Esophagus muscularis mucosa (tissue), 4 donors: Measurements from ENCODE around the gene LGALS9B. TPM values are rescaled to one million over a fixed set of nuclear protein-coding genes. Genes with fewer than 3 reads are reported as not detected.
"Not testable (repeated sequence)": the region's sequence is repeated elsewhere in the genome, so short reads cannot be mapped to it uniquely, and the experiment has no call there.

ENCODE experiments used
- DNase-seq: peaks from one replicate; pipeline ENCODE4 v3.0.0-alpha.2; 2017; ENCODE audit errors: extremely low spot score
- H3K27ac ChIP-seq, 4 donors: fragments of 200-600 bp; sonication (generic); replicated peaks in 1 of 4; 1 replicate in 3 of 4; 2 replicates in 1 of 4; pipeline ENCODE4 v1.5.1; 2016 to 2019; ENCODE audit warnings: mild to moderate bottlenecking in 1 of 4
- H3K27me3 ChIP-seq, 4 donors: fragments of 200-600 bp; sonication (generic); one replicate each; pipeline versions ENCODE4 v1.5.1 to v1.6.0; 2016 to 2019
- H3K36me3 ChIP-seq, 4 donors: fragments of 200-600 bp; sonication (generic); one replicate each; pipeline ENCODE4 v1.5.1; 2016 to 2019
- H3K4me1 ChIP-seq, 4 donors: fragments of 200-600 bp; sonication (generic); one replicate each; pipeline ENCODE4 v1.5.1; 2016 to 2019
- H3K4me3 ChIP-seq, 4 donors: fragments of 200-600 bp; sonication (generic); 1 replicate in 2 of 4; 2 replicates in 2 of 4; pipeline ENCODE4 v1.5.1; 2016 to 2019; ENCODE audit warnings: mild to moderate bottlenecking in 4 of 4, moderate library complexity in 1 of 4
- H3K9me3 ChIP-seq, 4 donors: fragments of 200-600 bp; sonication (generic); 1 replicate in 3 of 4; 2 replicates in 1 of 4; pipeline ENCODE4 v1.5.1; 2016 to 2019
- whole genome bisulfite sequencing: methylation state at CpG from one replicate; pipeline ENCODE4 v1.1.5; 2018; 5-methylcytosine and 5-hydroxymethylcytosine counted together
- intact Hi-C: fragments of 100-400 bp; cut with DNase I; formaldehyde crosslinking; loops from one replicate; pipeline ENCODE4 v1.15.1; 2023
- total RNA-seq, 4 donors: library from RNA; depleted of rRNA; stranded (reverse); fragments of >200 nt; gene quantifications; one replicate each; pipeline versions ENCODE4 v1.1.0 to v1.2.1, GENCODE V29; 2016

Gene LGALS9B
- not detected for total RNA-seq

GRCh38 chr17:20467447-20467846 lies at the start of gene LGALS9B:
TSS of gene LGALS9B (minus strand) at chr17:20467539. CDS start at chr17:20467470, 69 bp downstream.
- H3K4me3 ChIP-seq, intact Hi-C loops: not testable (repeated sequence)

GRCh38 chr17:20516986-20517385 lies 49.6 kb upstream of the LGALS9B start:
- WGBS: 83% methylated on average over 1 of the region's 17 CpGs
- H3K9me3 ChIP-seq, intact Hi-C loops: not testable (repeated sequence)

More at GRCh38 chr17:20467447-20467846, at the start of gene LGALS9B:
- DNase-seq, H3K27me3 ChIP-seq, H3K4me1 ChIP-seq, H3K9me3 ChIP-seq, H3K27ac ChIP-seq, H3K36me3 ChIP-seq: not testable (repeated sequence)
- WGBS: no CpG with 5 or more reads among the region's 4 CpGs

GRCh38 chr17:20515099-20515498 lies 47.8 kb upstream of the LGALS9B start:
- intact Hi-C loops, DNase-seq, H3K27ac ChIP-seq, H3K4me1 ChIP-seq, H3K4me3 ChIP-seq, H3K36me3 ChIP-seq, H3K27me3 ChIP-seq, H3K9me3 ChIP-seq: not testable (repeated sequence)
- WGBS: 81% methylated on average over 3 of the region's 10 CpGs

More at GRCh38 chr17:20516986-20517385, 49.6 kb upstream of the LGALS9B start:
- not testable (repeated sequence) for H3K27ac ChIP-seq, DNase-seq, H3K4me3 ChIP-seq, H3K27me3 ChIP-seq, H3K4me1 ChIP-seq, H3K36me3 ChIP-seq

GRCh38 chr17:20513539-20513938 lies 46.2 kb upstream of the LGALS9B start:
- WGBS: no CpG with 5 or more reads among the region's 9 CpGs
- H3K9me3 ChIP-seq, H3K27ac ChIP-seq, H3K36me3 ChIP-seq, DNase-seq, intact Hi-C loops, H3K4me3 ChIP-seq, H3K27me3 ChIP-seq, H3K4me1 ChIP-seq: not testable (repeated sequence)

GRCh38 chr17:20512378-20512777 lies 45.0 kb upstream of the LGALS9B start:
- WGBS: no CpG with 5 or more reads among the region's 18 CpGs
- not testable (repeated sequence) for H3K27ac ChIP-seq, H3K4me1 ChIP-seq

GRCh38 chr17:20511778-20512177 lies 44.4 kb upstream of the LGALS9B start:
- H3K9me3 ChIP-seq, intact Hi-C loops, H3K27ac ChIP-seq, H3K4me1 ChIP-seq, H3K36me3 ChIP-seq, DNase-seq, H3K4me3 ChIP-seq, H3K27me3 ChIP-seq: not testable (repeated sequence)
- no CpG with 5 or more reads among the region's 8 CpGs for WGBS

More at GRCh38 chr17:20512378-20512777, 45.0 kb upstream of the LGALS9B start:
- H3K36me3 ChIP-seq, H3K27me3 ChIP-seq, DNase-seq, H3K4me3 ChIP-seq, H3K9me3 ChIP-seq, intact Hi-C loops: not testable (repeated sequence)

GRCh38 chr17:20505333-20505732 lies 38.0 kb upstream of the LGALS9B start:
- WGBS: no CpG with 5 or more reads among the region's 16 CpGs
- DNase-seq, H3K9me3 ChIP-seq, H3K36me3 ChIP-seq, H3K4me1 ChIP-seq, intact Hi-C loops, H3K27me3 ChIP-seq, H3K4me3 ChIP-seq, H3K27ac ChIP-seq: not testable (repeated sequence)

GRCh38 chr17:20504388-20505066 lies 37.2 kb upstream of the LGALS9B start:
- H3K4me3 ChIP-seq, H3K27me3 ChIP-seq, H3K36me3 ChIP-seq, DNase-seq, H3K9me3 ChIP-seq, intact Hi-C loops, H3K27ac ChIP-seq, H3K4me1 ChIP-seq: not testable (repeated sequence)
- no CpG with 5 or more reads among the region's 11 CpGs for WGBS

- DNase-seq, H3K27me3 ChIP-seq, H3K36me3 ChIP-seq, H3K9me3 ChIP-seq, H3K4me3 ChIP-seq, H3K4me1 ChIP-seq, H3K27ac ChIP-seq, intact Hi-C loops: not testable (repeated sequence)
- 70% methylated on average over 2 of the region's 11 CpGs for WGBS
Measured at GRCh38 chr17:20501896-20502295, 34.6 kb upstream of the LGALS9B start.

- H3K4me1 ChIP-seq, DNase-seq, H3K9me3 ChIP-seq, H3K27me3 ChIP-seq, H3K36me3 ChIP-seq, H3K4me3 ChIP-seq, H3K27ac ChIP-seq, intact Hi-C loops: not testable (repeated sequence)
- 78% methylated on average over 4 of the region's 4 CpGs for WGBS
Measured at GRCh38 chr17:20500346-20500745, 33.0 kb upstream of the LGALS9B start.

GRCh38 chr17:20495420-20495819 lies 28.1 kb upstream of the LGALS9B start:
- H3K36me3 ChIP-seq, intact Hi-C loops, H3K27me3 ChIP-seq, H3K27ac ChIP-seq, H3K4me3 ChIP-seq, H3K9me3 ChIP-seq, H3K4me1 ChIP-seq, DNase-seq: not testable (repeated sequence)
- WGBS: no CpG with 5 or more reads among the region's 5 CpGs

- H3K9me3 ChIP-seq, H3K27ac ChIP-seq, H3K4me1 ChIP-seq, H3K4me3 ChIP-seq, intact Hi-C loops, DNase-seq, H3K36me3 ChIP-seq, H3K27me3 ChIP-seq: not testable (repeated sequence)
- whole genome bisulfite sequencing: 93% methylated on average over 3 of the region's 9 CpGs
Measured at GRCh38 chr17:20494735-20495134, 27.4 kb upstream of the LGALS9B start.

- DNase-seq, H3K4me1 ChIP-seq, H3K9me3 ChIP-seq, H3K36me3 ChIP-seq, H3K4me3 ChIP-seq, H3K27ac ChIP-seq, intact Hi-C loops, H3K27me3 ChIP-seq: not testable (repeated sequence)
- no CpG with 5 or more reads among the region's 9 CpGs for WGBS
Measured at GRCh38 chr17:20494147-20494546, 26.8 kb upstream of the LGALS9B start.
